ENCODE results near the gene NRP1. TPM values are rescaled to one million over a fixed set of nuclear protein-coding genes. Genes with fewer than 3 reads are reported as not detected.
A peak's percentile ranks its signal among the peaks of the same experiment; 100 is the strongest.

The NRP1 gene
- total RNA-seq, 1 donor, result 173 TPM

GRCh38 chr10:33199731-33200232, 134.7 kb downstream of the NRP1 start:
- H3K79me2 ChIP-seq (ENCODE audit: insufficient read depth, low read length), result peaks cover 2% of the 10 kb centered on the region
- no peak for TF ChIP-seq CTCF (IDR thresholded peaks at IDR 0.05; ENCODE audit: extremely low read depth, low read depth, low read length)
- H3K36me3 ChIP-seq (ENCODE audit: insufficient read depth, low read length), result peaks cover 83% of the 10 kb centered on the region
- H3K4me3 ChIP-seq (ENCODE audit: insufficient read depth, low read length), result no peak overlapping the region
- H4K20me1 ChIP-seq (ENCODE audit: insufficient read depth, low read length), result no peaks in the 10 kb centered on the region
- peak overlapping the region; percentile 9 for H3K27ac ChIP-seq (ENCODE audit: low read depth, low read length)
- DNase-seq (ENCODE audit: insufficient read length, low spot score, missing footprints), result no peak
- H3K4me1 ChIP-seq (ENCODE audit: insufficient read depth, low read length), result peaks cover 26% of the 10 kb centered on the region
- no peak overlapping the region for H2AFZ ChIP-seq (ENCODE audit: low read length)
- H3K27me3 ChIP-seq (ENCODE audit: insufficient read depth, low read length), result no peaks in the 10 kb centered on the region
- H3K9me3 ChIP-seq (ENCODE audit: low read depth, low read length), result no peaks in the 10 kb centered on the region
- H3K4me2 ChIP-seq (ENCODE audit: insufficient read depth, low read length), result no peak overlapping the region

DNA sequence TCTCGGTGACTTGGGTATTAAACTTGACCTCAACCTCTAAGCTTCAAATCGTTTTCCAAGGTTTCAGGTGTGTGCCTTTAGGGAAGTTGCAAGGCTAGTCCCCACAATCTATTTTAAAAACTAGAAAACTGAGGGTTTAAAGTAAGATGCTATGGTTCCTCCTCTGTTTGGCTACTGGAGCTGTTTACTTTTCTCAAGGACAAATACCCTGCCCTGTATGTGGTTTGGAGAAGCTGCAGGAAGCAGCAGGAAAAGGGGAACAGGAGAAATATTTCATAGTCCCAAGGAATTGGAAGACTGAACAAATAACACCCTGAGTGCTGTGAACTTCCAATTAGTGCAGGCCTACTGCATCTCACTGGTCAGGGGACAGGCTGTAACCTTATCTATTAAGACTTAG, 135.9 kb downstream of the NRP1 start:
- Histone ChIP-seq H4K20me1 (ENCODE audit: insufficient read depth, low read length) (no peaks in the 10 kb centered on the region), H3K36me3 (ENCODE audit: insufficient read depth, low read length) (peaks cover 83% of the 10 kb centered on the region), H3K4me2 (ENCODE audit: insufficient read depth, low read length) (no peak overlapping the region), H3K9me3 (ENCODE audit: low read depth, low read length) (no peaks in the 10 kb centered on the region), H3K4me1 (ENCODE audit: insufficient read depth, low read length) (peaks cover 38% of the 10 kb centered on the region), H3K27ac (ENCODE audit: low read depth, low read length) (no peak overlapping the region), H3K27me3 (ENCODE audit: insufficient read depth, low read length) (no peaks in the 10 kb centered on the region), H2AFZ (ENCODE audit: low read length) (no peak overlapping the region), H3K79me2 (ENCODE audit: insufficient read depth, low read length) (peaks cover 2% of the 10 kb centered on the region), H3K4me3 (ENCODE audit: insufficient read depth, low read length) (no peak overlapping the region)
- no peak for TF ChIP-seq CTCF (IDR thresholded peaks at IDR 0.05; ENCODE audit: extremely low read depth, low read depth, low read length)
- DNase-seq (ENCODE audit: insufficient read length, low spot score, missing footprints), result no peak

GRCh38 chr10:33196710-33197491, 137.6 kb downstream of the NRP1 start:
- Histone ChIP-seq H3K4me2 (ENCODE audit: insufficient read depth, low read length) (no peak overlapping the region), H3K27ac (ENCODE audit: low read depth, low read length) (peak overlapping the region; percentile 24), H4K20me1 (ENCODE audit: insufficient read depth, low read length) (no peaks in the 10 kb centered on the region), H3K79me2 (ENCODE audit: insufficient read depth, low read length) (no peaks in the 10 kb centered on the region), H3K4me1 (ENCODE audit: insufficient read depth, low read length) (peaks cover 41% of the 10 kb centered on the region), H3K27me3 (ENCODE audit: insufficient read depth, low read length) (no peaks in the 10 kb centered on the region), H3K4me3 (ENCODE audit: insufficient read depth, low read length) (no peak overlapping the region), H3K9me3 (ENCODE audit: low read depth, low read length) (no peaks in the 10 kb centered on the region), H2AFZ (ENCODE audit: low read length) (no peak overlapping the region), H3K36me3 (ENCODE audit: insufficient read depth, low read length) (peaks cover 77% of the 10 kb centered on the region)
- TF ChIP-seq CTCF (IDR thresholded peaks at IDR 0.05; ENCODE audit: extremely low read depth, low read depth, low read length), result no peak
- DNase-seq (ENCODE audit: insufficient read length, low spot score, missing footprints), result no peak

DNA sequence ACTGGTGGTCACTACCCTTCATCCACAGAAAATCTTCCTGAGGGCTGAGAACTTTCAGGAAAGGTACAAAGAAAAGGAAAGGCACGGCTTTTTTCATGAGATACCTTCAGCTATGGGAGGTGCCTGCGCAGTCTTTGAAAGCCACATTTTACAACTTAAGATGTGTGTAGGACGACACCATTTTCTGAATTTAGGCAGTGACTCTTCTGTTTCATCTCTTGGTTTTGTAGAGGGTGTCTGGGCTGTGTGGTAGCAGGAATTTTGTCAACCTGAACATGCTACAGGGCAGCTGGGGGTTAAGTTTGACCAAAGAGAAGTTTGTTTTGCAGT, 138.1 kb downstream of the NRP1 start:
- no peaks in the 10 kb centered on the region for H4K20me1 ChIP-seq (ENCODE audit: insufficient read depth, low read length)
- no peak overlapping the region for H2AFZ ChIP-seq (ENCODE audit: low read length)
- no peak overlapping the region for H3K4me3 ChIP-seq (ENCODE audit: insufficient read depth, low read length)
- H3K4me1 ChIP-seq (ENCODE audit: insufficient read depth, low read length), result peaks cover 41% of the 10 kb centered on the region
- peak overlapping the region; percentile 24 for H3K27ac ChIP-seq (ENCODE audit: low read depth, low read length)
- H3K36me3 ChIP-seq (ENCODE audit: insufficient read depth, low read length), result peaks cover 76% of the 10 kb centered on the region
- no peak for TF ChIP-seq CTCF (IDR thresholded peaks at IDR 0.05; ENCODE audit: extremely low read depth, low read depth, low read length)
- H3K9me3 ChIP-seq (ENCODE audit: low read depth, low read length), result no peaks in the 10 kb centered on the region
- no peaks in the 10 kb centered on the region for H3K79me2 ChIP-seq (ENCODE audit: insufficient read depth, low read length)
- no peak for DNase-seq (ENCODE audit: insufficient read length, low spot score, missing footprints)
- no peaks in the 10 kb centered on the region for H3K27me3 ChIP-seq (ENCODE audit: insufficient read depth, low read length)
- no peak overlapping the region for H3K4me2 ChIP-seq (ENCODE audit: insufficient read depth, low read length)
